D721Med (cell line): Measurements from ENCODE around the gene IQCF6.
"Not testable (repeated sequence)": the region's sequence is repeated elsewhere in the genome, so short reads cannot be mapped to it uniquely, and the experiment has no call there.

Experiments
- DNase-seq: peaks from one replicate; pipeline ENCODE4 v3.0.0; 2011; ENCODE audit warnings: low spot score; ENCODE audit not compliant: insufficient read length
- FAIRE-seq: peaks from 2 replicates; lab custom pipeline; 2011; peaks lifted over from hg19 to GRCh38; lab: Jason Lieb, UNC
- CTCF ChIP-seq: IDR thresholded peaks from 2 replicates; pipeline ENCODE4 v1.5.1; 2012; ENCODE audit warnings: mild to moderate bottlenecking, control low read depth; ENCODE audit not compliant: insufficient read depth; ENCODE audit errors: missing control alignments

The IQCF6 gene

GRCh38 chr3:51773529-51774056 is 5.4 kb downstream of the IQCF6 start:
- DNase-seq = no peak
- no peak for TF ChIP-seq CTCF
- FAIRE-seq = no peak

DNA sequence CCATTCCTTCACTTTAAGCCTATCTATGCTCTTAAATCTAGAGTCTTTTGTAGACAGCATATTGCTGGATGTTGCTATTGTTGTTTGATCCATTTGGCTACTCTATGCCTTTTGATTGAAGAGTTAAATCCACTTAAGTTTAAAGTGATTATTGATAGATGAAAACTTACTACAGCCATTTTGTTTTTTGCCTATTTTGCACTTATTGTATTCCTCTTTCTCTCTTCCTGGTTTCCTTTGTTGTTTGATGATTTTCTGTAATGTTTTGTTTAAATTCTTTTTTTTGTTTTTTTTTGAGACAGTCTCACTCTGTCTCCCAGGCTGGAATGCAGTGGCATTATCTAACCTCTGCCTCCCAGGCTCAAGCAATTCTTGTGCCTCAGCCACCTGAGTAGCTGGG is 19.8 kb downstream of the IQCF6 start:
- FAIRE-seq (no peak), DNase-seq (no peak)
- no peak for TF ChIP-seq CTCF

GRCh38 chr3:51753763-51754750 is 25.0 kb downstream of the IQCF6 start:
- not testable (repeated sequence) for DNase-seq, FAIRE-seq

DNA sequence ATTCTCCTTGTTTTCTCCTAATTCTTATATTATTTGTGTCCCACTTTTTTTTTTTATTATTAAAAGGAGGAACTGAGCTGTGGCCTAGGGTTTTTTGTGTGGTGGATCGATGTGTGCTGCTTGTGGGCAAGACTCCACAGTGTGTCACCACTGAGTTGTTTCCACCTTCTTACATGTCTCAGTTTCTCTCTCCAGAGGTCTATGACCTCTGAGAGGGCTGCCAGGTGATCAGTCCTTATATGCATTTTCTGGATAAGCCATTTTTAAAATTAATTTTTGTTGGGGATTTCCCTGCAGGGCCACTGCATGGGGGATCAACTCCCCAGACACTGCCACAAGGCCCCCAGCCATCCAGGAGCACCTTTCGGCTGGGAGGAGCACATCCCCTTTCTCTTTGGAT is 27.8 kb downstream of the IQCF6 start:
- no peak for TF ChIP-seq CTCF
- DNase-seq = no peak
- no peak for FAIRE-seq

DNA sequence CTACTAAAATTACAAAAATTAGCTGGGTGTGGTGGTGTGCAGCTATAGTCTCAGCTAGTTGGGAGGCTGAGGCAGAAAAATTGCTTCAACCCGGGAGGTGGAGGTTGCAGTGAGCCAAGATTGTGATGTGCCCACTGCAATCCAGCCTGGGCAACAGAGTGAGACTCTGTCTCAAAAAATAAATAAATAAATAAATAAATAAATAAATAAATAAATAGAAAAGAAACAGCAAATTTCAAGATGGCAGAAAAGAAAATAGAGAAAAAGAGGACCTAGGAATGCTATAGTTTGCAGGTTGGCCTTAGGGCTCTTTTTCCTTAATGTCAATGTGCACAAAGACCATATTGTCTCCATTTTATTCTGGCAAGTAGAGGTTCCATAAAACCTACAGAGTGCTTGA is 28.2 kb downstream of the IQCF6 start:
- DNase-seq (no peak), FAIRE-seq (no peak)
- TF ChIP-seq CTCF = no peak

DNA sequence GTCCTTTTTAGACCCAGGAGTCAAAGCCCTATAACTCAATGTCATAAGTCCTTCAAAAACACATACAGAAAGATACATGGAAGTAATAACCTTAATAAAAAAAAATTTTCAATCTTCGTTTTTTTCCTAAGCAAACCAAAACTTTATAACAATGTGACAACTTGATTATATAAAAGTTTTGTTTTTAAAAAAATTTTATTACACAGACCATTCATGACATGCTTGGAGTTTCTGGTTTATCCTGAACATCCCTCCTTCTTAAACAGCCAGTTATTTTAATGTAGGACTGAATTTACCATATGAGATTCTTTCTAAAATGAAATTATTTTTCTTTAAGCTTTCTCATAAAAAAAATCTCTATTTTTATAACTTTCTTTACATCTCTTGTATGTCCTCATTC is 30.7 kb downstream of the IQCF6 start:
- DNase-seq (no peak), FAIRE-seq (no peak)
- TF ChIP-seq CTCF = no peak

- FAIRE-seq = no peak
These were observed 31.2 kb downstream of the IQCF6 start for GRCh38 chr3:51747840-51748239.

DNA sequence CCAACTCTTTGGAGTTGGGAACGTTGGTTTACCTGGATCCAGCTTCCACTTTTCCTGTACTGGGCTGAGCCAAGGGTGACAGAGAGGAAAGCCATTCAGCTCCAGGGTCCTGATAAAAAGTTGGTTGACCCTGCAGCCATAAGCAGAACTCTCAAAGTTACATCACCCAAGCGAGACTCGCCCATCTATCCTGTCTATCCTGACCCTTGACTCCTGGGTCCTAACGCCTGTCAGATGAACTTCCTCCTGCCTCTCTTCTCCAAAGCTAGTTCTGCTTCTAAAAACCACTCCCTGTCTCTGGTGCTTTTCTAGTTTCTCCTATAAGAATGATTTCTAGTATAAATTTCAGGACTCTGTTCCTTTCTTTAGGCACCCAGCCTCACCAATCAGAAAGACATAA is 36.1 kb downstream of the IQCF6 start:
- FAIRE-seq, DNase-seq: not testable (repeated sequence)

More at GRCh38 chr3:51747840-51748239, 31.2 kb downstream of the IQCF6 start:
- no peak for TF ChIP-seq CTCF
- DNase-seq = no peak

DNA sequence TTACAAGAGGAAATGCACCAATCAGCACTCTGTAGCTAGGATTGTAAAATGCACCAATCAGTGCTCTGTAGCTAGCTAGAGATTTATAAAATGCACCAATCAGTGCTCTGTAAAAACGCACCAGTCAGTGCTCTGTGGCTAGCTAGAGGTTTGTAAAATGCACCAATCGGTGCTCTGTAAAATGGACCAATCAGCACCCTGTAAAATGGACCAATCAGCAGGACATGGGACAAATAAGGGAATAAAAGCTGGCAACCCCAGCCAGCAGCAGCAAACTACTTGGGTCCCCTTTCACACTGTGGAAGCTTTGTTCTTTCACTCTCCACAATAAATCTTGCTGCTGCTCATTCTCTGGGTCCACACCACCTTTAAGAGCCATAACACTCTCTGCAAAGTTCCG is 36.7 kb downstream of the IQCF6 start:
- not testable (repeated sequence) for DNase-seq, FAIRE-seq
